Activated B cell treated with CpG ODN at 0.5 μM for 24 hours (primary cell): Measurements from ENCODE around the gene TLE3. TPM values are rescaled to one million over a fixed set of nuclear protein-coding genes. Genes with fewer than 3 reads are reported as not detected.

Experiments used
- ATAC-seq: fragments of 200-7000 bp; cut with Tn5 transposase; one replicate; pipeline ENCODE4 v1.10.0; 2021; ENCODE audit warnings: low read depth, mild to moderate bottlenecking, moderate library complexity
- CTCF ChIA-PET: fragments of 350-600 bp; sonication (Branson Sonifier 250); formaldehyde crosslinking; loops from one replicate; lab custom pipeline; 2021; ENCODE audit warnings: antibody characterized with exemption; lab: Charles Lee
- POLR2A ChIA-PET: fragments of 350-600 bp; sonication (Branson Sonifier 250); formaldehyde crosslinking; loops from one replicate; lab custom pipeline; 2021; ENCODE audit warnings: antibody characterized with exemption; lab: Charles Lee
- DNase-seq: peaks from one replicate; pipeline ENCODE4 v3.0.0; 2022
- H3K27ac Mint-ChIP-seq: one replicate; pipeline ENCODE4 v1.8.0; 2020; ENCODE audit warnings: mixed read lengths
- H3K27me3 Mint-ChIP-seq: one replicate; pipeline ENCODE4 v1.8.0; 2021; ENCODE audit warnings: mixed read lengths
- H3K36me3 Mint-ChIP-seq: one replicate; pipeline ENCODE4 v1.8.0; 2021; ENCODE audit warnings: low read depth, mixed read lengths
- H3K4me1 Mint-ChIP-seq: one replicate; pipeline ENCODE4 v1.8.0; 2021; ENCODE audit warnings: mixed read lengths
- H3K4me3 Mint-ChIP-seq: one replicate; pipeline ENCODE4 v1.8.0; 2020; ENCODE audit warnings: mild to moderate bottlenecking, mixed read lengths
- H3K9me3 Mint-ChIP-seq: one replicate; pipeline ENCODE4 v1.8.0; 2020; ENCODE audit warnings: mixed read lengths
- intact Hi-C: fragments of 100-400 bp; cut with micrococcal nuclease; formaldehyde crosslinking; loops from one replicate; pipeline ENCODE4 v1.15.1; 2024
- total RNA-seq: library from RNA; stranded (reverse); gene quantifications from 2 replicates; pipeline ENCODE4 v1.2.3, GENCODE V29; 2022
- TF ChIP-seq, protein P1 (sequence below): fragments of 200-600 bp; IDR thresholded peaks from one replicate; pipeline ENCODE4 v1.8.0; 2022; ENCODE audit warnings: antibody characterized with exemption, mild to moderate bottlenecking

Gene TLE3
- total RNA-seq, 1 donor from 2014 or later: 110 TPM

- Mint-ChIP-seq H3K4me1 (peaks cover 37% of the 10 kb centered on the region), H3K4me3 (no peak overlapping the region), H3K9me3 (no peaks in the 10 kb centered on the region), H3K36me3 (no peaks in the 10 kb centered on the region), H3K27ac (no peak overlapping the region), H3K27me3 (no peaks in the 10 kb centered on the region)
- TF ChIP-seq, protein P1, sequence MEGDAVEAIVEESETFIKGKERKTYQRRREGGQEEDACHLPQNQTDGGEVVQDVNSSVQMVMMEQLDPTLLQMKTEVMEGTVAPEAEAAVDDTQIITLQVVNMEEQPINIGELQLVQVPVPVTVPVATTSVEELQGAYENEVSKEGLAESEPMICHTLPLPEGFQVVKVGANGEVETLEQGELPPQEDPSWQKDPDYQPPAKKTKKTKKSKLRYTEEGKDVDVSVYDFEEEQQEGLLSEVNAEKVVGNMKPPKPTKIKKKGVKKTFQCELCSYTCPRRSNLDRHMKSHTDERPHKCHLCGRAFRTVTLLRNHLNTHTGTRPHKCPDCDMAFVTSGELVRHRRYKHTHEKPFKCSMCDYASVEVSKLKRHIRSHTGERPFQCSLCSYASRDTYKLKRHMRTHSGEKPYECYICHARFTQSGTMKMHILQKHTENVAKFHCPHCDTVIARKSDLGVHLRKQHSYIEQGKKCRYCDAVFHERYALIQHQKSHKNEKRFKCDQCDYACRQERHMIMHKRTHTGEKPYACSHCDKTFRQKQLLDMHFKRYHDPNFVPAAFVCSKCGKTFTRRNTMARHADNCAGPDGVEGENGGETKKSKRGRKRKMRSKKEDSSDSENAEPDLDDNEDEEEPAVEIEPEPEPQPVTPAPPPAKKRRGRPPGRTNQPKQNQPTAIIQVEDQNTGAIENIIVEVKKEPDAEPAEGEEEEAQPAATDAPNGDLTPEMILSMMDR: no peak
- ATAC-seq (peak; percentile 62), DNase-seq (no peak)
- ChIA-PET CTCF (no interaction called here), POLR2A (interaction anchor here (2.1 kb wide), 1 partner anchor 28 kb away, joined by 5 read pairs; no protein-coding TSS in a partner anchor)
- intact Hi-C loops: no loop called here
Observed at GRCh38 chr15:70008697-70009290, 88.9 kb downstream of the TLE3 start.

- CTCF ChIA-PET: no interaction called here
- Mint-ChIP-seq H3K36me3 (no peaks in the 10 kb centered on the region), H3K9me3 (peaks cover 13% of the 10 kb centered on the region), H3K27ac (no peak overlapping the region), H3K27me3 (no peaks in the 10 kb centered on the region), H3K4me3 (no peak overlapping the region), H3K4me1 (peaks cover 30% of the 10 kb centered on the region)
- ATAC-seq (no peak), DNase-seq (no peak)
- POLR2A ChIA-PET: interaction anchor here (2.1 kb wide), 1 partner anchor 25 kb away, joined by 5 read pairs; no protein-coding TSS in a partner anchor
- intact Hi-C loops: no loop called here
- TF ChIP-seq, protein P1: no peak
Observed at GRCh38 chr15:70006259-70007147, 91.2 kb downstream of the TLE3 start.

DNA sequence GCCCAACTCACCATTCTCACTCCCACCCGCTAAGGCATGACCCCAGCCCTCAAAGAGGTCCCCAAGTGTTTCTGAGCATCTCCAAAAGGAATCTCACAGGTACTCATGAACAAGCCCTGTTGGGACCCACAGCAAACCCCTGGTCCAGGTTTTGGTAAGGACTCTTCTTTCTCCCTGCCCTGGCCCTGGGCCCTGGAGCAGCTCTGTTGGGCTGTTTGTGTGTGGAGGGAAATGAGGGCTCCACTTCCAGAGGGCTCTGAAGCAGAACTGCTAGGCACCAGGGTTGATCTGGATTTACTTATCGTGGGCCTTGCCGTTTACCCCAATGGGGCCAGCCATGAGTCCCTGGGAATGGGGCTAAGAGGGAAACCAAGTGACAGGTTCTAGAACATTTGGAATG, 92.9 kb downstream of the TLE3 start:
- Mint-ChIP-seq H3K27ac (no peak overlapping the region), H3K36me3 (no peaks in the 10 kb centered on the region), H3K4me3 (no peak overlapping the region), H3K27me3 (no peaks in the 10 kb centered on the region), H3K9me3 (peaks cover 13% of the 10 kb centered on the region), H3K4me1 (peaks cover 41% of the 10 kb centered on the region)
- ChIA-PET CTCF (no interaction called here), POLR2A (no interaction called here)
- ATAC-seq (no peak), DNase-seq (no peak)
- intact Hi-C loops: no loop called here
- TF ChIP-seq, protein P1: no peak

DNA sequence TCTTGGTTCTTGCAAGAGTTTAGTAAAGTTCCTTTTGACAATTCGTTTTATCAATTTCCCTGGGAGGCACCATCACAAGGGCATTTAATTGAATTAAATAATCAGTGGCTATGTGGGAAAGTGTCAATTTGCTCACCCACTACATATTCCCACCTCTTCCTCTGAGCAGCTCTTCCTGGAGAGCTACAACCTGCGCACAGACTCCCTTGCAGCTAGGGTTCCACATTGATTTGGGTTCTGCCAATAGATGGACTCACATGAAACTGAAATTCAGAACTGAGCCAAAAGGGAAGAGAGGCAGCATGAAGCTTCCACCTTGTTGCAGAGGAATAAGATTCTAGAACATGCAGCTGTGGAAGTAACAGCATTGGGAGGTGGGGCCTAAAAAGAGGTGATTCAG, 94.8 kb downstream of the TLE3 start:
- no peak for ATAC-seq
- H3K4me3 Mint-ChIP-seq: no peak overlapping the region
- ChIA-PET CTCF (no interaction called here), POLR2A (no interaction called here)
- intact Hi-C loops: no loop called here
- H3K36me3 Mint-ChIP-seq: no peaks in the 10 kb centered on the region
- DNase-seq: no peak
- peaks cover 13% of the 10 kb centered on the region for H3K9me3 Mint-ChIP-seq
- H3K27me3 Mint-ChIP-seq: no peaks in the 10 kb centered on the region
- peak overlapping the region; percentile 37 for H3K27ac Mint-ChIP-seq
- TF ChIP-seq, protein P1: no peak
- H3K4me1 Mint-ChIP-seq: peaks cover 47% of the 10 kb centered on the region

DNA sequence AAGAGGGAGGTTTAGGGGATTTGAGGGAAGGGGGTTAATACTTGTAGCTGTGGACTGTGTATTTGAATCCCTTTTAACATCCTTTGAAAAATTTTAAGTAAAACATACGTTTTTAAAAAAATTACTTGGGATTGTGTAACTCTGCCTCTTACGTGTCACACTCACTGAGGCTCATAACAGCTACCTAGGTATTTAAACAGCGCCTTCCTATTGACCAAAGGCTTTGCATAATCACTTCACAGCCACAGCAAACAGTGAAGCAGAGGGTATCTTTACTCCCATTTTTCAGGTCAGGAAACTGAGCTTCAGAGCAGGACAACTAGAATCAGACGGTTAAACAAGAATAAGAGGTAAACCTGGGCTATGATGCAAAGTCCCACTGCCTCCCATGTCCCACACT, 95.9 kb downstream of the TLE3 start:
- DNase-seq (no peak), ATAC-seq (no peak)
- TF ChIP-seq, protein P1: no peak
- Mint-ChIP-seq H3K36me3 (no peaks in the 10 kb centered on the region), H3K9me3 (peaks cover 13% of the 10 kb centered on the region), H3K27me3 (no peaks in the 10 kb centered on the region), H3K4me3 (no peak overlapping the region), H3K4me1 (peaks cover 58% of the 10 kb centered on the region), H3K27ac (no peak overlapping the region)
- intact Hi-C loops: no loop called here
- ChIA-PET CTCF (no interaction called here), POLR2A (no interaction called here)
